H9 (cell line): ENCODE measurements around the gene DPYSL3. TPM values are rescaled to one million over a fixed set of nuclear protein-coding genes. Genes with fewer than 3 reads are reported as not detected.
A peak's percentile ranks its signal among the peaks of the same experiment; 100 is the strongest.

Source experiments
- DNase-seq: peaks from one replicate; pipeline ENCODE4 v3.0.0-alpha.2; 2017
- H2AFZ ChIP-seq: one replicate; pipeline ENCODE4 v1.6.1; 2013; ENCODE audit warnings: mild to moderate bottlenecking, low read length, control low read depth, moderate library complexity
- H2AK5ac ChIP-seq: 2 replicates; pipeline ENCODE4 v1.6.1; 2013; ENCODE audit warnings: low read length, control low read depth, mixed read lengths; ENCODE audit not compliant: insufficient read length
- H2BK120ac ChIP-seq: one replicate; pipeline ENCODE4 v1.6.1; 2013; ENCODE audit warnings: low read depth, mild to moderate bottlenecking, low read length, control low read depth, inconsistent platforms; ENCODE audit not compliant: poor library complexity, severe bottlenecking
- H2BK12ac ChIP-seq: 2 replicates; pipeline ENCODE4 v1.6.1; 2013; ENCODE audit warnings: low read length, control low read depth, mixed read lengths, low read depth; ENCODE audit not compliant: insufficient read length
- H2BK15ac ChIP-seq: 2 replicates; pipeline ENCODE4 v1.6.1; 2013; ENCODE audit warnings: low read depth, low read length, control low read depth
- H2BK20ac ChIP-seq: one replicate; pipeline ENCODE4 v1.6.1; 2013; ENCODE audit warnings: low read depth, mild to moderate bottlenecking, low read length, control low read depth, inconsistent platforms; ENCODE audit not compliant: poor library complexity, severe bottlenecking
- H2BK5ac ChIP-seq: 2 replicates; pipeline ENCODE4 v1.6.1; 2013; ENCODE audit warnings: low read length, control low read depth, mixed read lengths; ENCODE audit not compliant: insufficient read length
- H3K14ac ChIP-seq: 2 replicates; pipeline ENCODE4 v1.6.1; 2013; ENCODE audit warnings: low read length, control low read depth; ENCODE audit not compliant: insufficient read depth
- H3K18ac ChIP-seq: 2 replicates; pipeline ENCODE4 v1.6.1; 2013; ENCODE audit warnings: low read depth, mild to moderate bottlenecking, mixed read lengths, low read length, control low read depth; ENCODE audit not compliant: insufficient read length
- H3K23ac ChIP-seq: 2 replicates; pipeline ENCODE4 v1.6.1; 2013; ENCODE audit warnings: low read length, control low read depth, mixed read lengths, low read depth; ENCODE audit not compliant: insufficient read length
- H3K23me2 ChIP-seq: 2 replicates; pipeline ENCODE4 v1.6.1; 2013; ENCODE audit warnings: low read depth, mild to moderate bottlenecking, mixed read lengths, low read length, control low read depth; ENCODE audit not compliant: insufficient read length, poor library complexity, severe bottlenecking
- H3K27ac ChIP-seq: 2 replicates; pipeline ENCODE4 v1.5.1; 2013; ENCODE audit warnings: low read length, control low read depth, mixed read lengths, low read depth; ENCODE audit not compliant: insufficient read length
- H3K27me3 ChIP-seq: 2 replicates; pipeline ENCODE4 v1.6.1; 2013; ENCODE audit warnings: low read length, control low read depth, inconsistent platforms; ENCODE audit not compliant: insufficient read depth
- H3K4ac ChIP-seq: 2 replicates; pipeline ENCODE4 v1.6.1; 2013; ENCODE audit warnings: low read depth, mild to moderate bottlenecking, control low read depth, inconsistent platforms, low read length, moderate library complexity
- H3K4me1 ChIP-seq: 2 replicates; pipeline ENCODE4 v1.6.1; 2013; ENCODE audit warnings: low read length, control low read depth, inconsistent platforms; ENCODE audit not compliant: insufficient read depth
- H3K4me2 ChIP-seq: 2 replicates; pipeline ENCODE4 v1.6.1; 2013; ENCODE audit warnings: low read length, control low read depth, mixed read lengths; ENCODE audit not compliant: insufficient read length, insufficient read depth
- H3K56ac ChIP-seq: 2 replicates; pipeline ENCODE4 v1.6.1; 2013; ENCODE audit warnings: low read depth, mild to moderate bottlenecking, mixed read lengths, low read length, control low read depth; ENCODE audit not compliant: insufficient read length
- H3K79me1 ChIP-seq: 2 replicates; pipeline ENCODE4 v1.6.1; 2013; ENCODE audit warnings: low read depth, mild to moderate bottlenecking, moderate library complexity, low read length, control low read depth, inconsistent platforms; ENCODE audit not compliant: insufficient read depth, poor library complexity, severe bottlenecking
- H3K79me2 ChIP-seq: 2 replicates; pipeline ENCODE4 v1.6.1; 2013; ENCODE audit warnings: low read length, control low read depth, inconsistent platforms; ENCODE audit not compliant: insufficient read depth
- H3K9ac ChIP-seq: 2 replicates; pipeline ENCODE4 v1.6.1; 2013; ENCODE audit warnings: low read length, control low read depth, mixed read lengths; ENCODE audit not compliant: insufficient read length; ENCODE audit errors: extremely low read depth
- H3K9me3 ChIP-seq: one replicate; pipeline ENCODE4 v1.6.1; 2013; ENCODE audit warnings: low read depth, low read length, inconsistent platforms; ENCODE audit not compliant: control insufficient read depth
- H3T11ph ChIP-seq: one replicate; pipeline ENCODE4 v1.6.1; 2013; ENCODE audit warnings: mild to moderate bottlenecking, low read length, control low read depth, inconsistent platforms
- H4K20me1 ChIP-seq: one replicate; pipeline ENCODE4 v1.6.1; 2013; ENCODE audit not compliant: control insufficient read depth, insufficient read length, insufficient read depth
- H4K5ac ChIP-seq: 2 replicates; pipeline ENCODE4 v1.6.1; 2013; ENCODE audit warnings: low read depth, mild to moderate bottlenecking, mixed read lengths, low read length, control low read depth; ENCODE audit not compliant: insufficient read length
- H4K8ac ChIP-seq: replicated peaks from 2 replicates; pipeline ENCODE4 v1.6.1; 2013; ENCODE audit warnings: low read length, control low read depth, mixed read lengths, low read depth; ENCODE audit not compliant: insufficient read length
- H4K91ac ChIP-seq: 2 replicates; pipeline ENCODE4 v1.6.1; 2013; ENCODE audit warnings: low read depth, mild to moderate bottlenecking, moderate library complexity, mixed read lengths, low read length, control low read depth; ENCODE audit not compliant: insufficient read length
- H3K27ac Mint-ChIP-seq, 3 experiments: 2 replicates in 2 of 3; 3 replicates in 1 of 3; pipeline ENCODE4 v1.8.0; 2020 to 2021; ENCODE audit warnings: mixed read lengths in 3 of 3, mild to moderate bottlenecking in 1 of 3, moderate library complexity in 1 of 3
- H3K27me3 Mint-ChIP-seq: 2 replicates; pipeline ENCODE4 v1.8.0; 2021; ENCODE audit warnings: low read depth, mild to moderate bottlenecking, moderate library complexity, mixed read lengths
- H3K36me3 Mint-ChIP-seq, 3 experiments: 2 replicates in 2 of 3; 3 replicates in 1 of 3; pipeline ENCODE4 v1.8.0; 2020 to 2021; ENCODE audit warnings: low read depth in 3 of 3, mixed read lengths in 3 of 3; ENCODE audit not compliant: insufficient read depth in 1 of 3
- H3K4me1 Mint-ChIP-seq, 2 experiments: 2 replicates each; pipeline ENCODE4 v1.8.0; 2020; ENCODE audit warnings: mixed read lengths in 2 of 2
- H3K4me3 Mint-ChIP-seq, 2 experiments: 2 replicates in 1 of 2; 3 replicates in 1 of 2; pipeline ENCODE4 v1.8.0; 2020 to 2021; ENCODE audit warnings: mild to moderate bottlenecking in 2 of 2, mixed read lengths in 2 of 2, moderate library complexity in 1 of 2
- H3K9me3 Mint-ChIP-seq, 2 experiments: 2 replicates in 1 of 2; 3 replicates in 1 of 2; pipeline ENCODE4 v1.8.0; 2020; ENCODE audit warnings: mild to moderate bottlenecking in 2 of 2, mixed read lengths in 2 of 2, moderate library complexity in 1 of 2
- CTCF ChIP-seq: fragments of 200-600 bp; sonication (generic); conservative IDR thresholded peaks from 3 replicates; pipeline ENCODE4 v1.8.0; 2021; ENCODE audit warnings: antibody characterized with exemption, mild to moderate bottlenecking
- WGBS: extraction: QIAGEN DNeasy Blood & Tissue Kit; methylation state at CpG from one replicate; pipeline ENCODE4 v1.1.7; 2013; ENCODE audit warnings: missing lambda C conversion rate, low lambda C conversion rate, mixed read lengths; ENCODE audit not compliant: insufficient read length; ENCODE audit errors: extremely low coverage; 5-methylcytosine and 5-hydroxymethylcytosine counted together
- total RNA-seq: library from RNA; stranded (reverse); gene quantifications from 2 replicates; pipeline ENCODE4 v1.2.1, GENCODE V29; 2021

DPYSL3 gene
- total RNA-seq, 1 experiment from 2014 or later: 515 TPM

GRCh38 chr5:147510885-147511284 lies 1.0 kb upstream of the DPYSL3 start:
- Mint-ChIP-seq H3K4me3 (peak overlapping the region in 1 of 2 experiments; percentile 97; a peak in 4 of 5 replicates), H3K36me3 (peaks cover 2 to 12% (median 4%) of the 10 kb centered on the region in 3 experiments; a peak in 6 of 7 replicates), H3K27ac (no peak overlapping the region), H3K9me3 (peaks cover 0 to 4% of the 10 kb centered on the region in 2 experiments; a peak in 1 of 5 replicates), H3K27me3 (peaks cover 24% of the 10 kb centered on the region), H3K4me1 (peaks cover 22 to 38% of the 10 kb centered on the region in 2 experiments)
- no peak overlapping the region for H3K23ac ChIP-seq
- peaks cover 16% of the 10 kb centered on the region for H3K23me2 ChIP-seq
- H4K20me1 ChIP-seq: peaks cover 2% of the 10 kb centered on the region
- H3K4me1 ChIP-seq: no peaks in the 10 kb centered on the region; the same call in 1 of the 2 replicates
- no peak overlapping the region for H4K91ac ChIP-seq
- peaks cover 7% of the 10 kb centered on the region; the same call in 1 of the 2 replicates for H3K27me3 ChIP-seq
- no peak overlapping the region for H3K14ac ChIP-seq
- no peak overlapping the region for H2BK15ac ChIP-seq
- H3T11ph ChIP-seq: no peak overlapping the region
- H3K4me2 ChIP-seq: no peak overlapping the region
- no peak for TF ChIP-seq CTCF
- no peak overlapping the region for H3K27ac ChIP-seq
- H4K5ac ChIP-seq: no peak overlapping the region
- no peak overlapping the region for H2AFZ ChIP-seq
- H3K9me3 ChIP-seq: no peaks in the 10 kb centered on the region
- no peak overlapping the region for H2BK20ac ChIP-seq
- 100% methylated on average over 4 of the region's 7 CpGs for WGBS
- no peak for DNase-seq
- H3K79me1 ChIP-seq: no peaks in the 10 kb centered on the region
- H4K8ac ChIP-seq: no peak overlapping the region
- H2BK120ac ChIP-seq: no peak overlapping the region
- H3K18ac ChIP-seq: no peak overlapping the region
- no peak overlapping the region for H3K9ac ChIP-seq
- H2BK12ac ChIP-seq: no peak overlapping the region
- H3K4ac ChIP-seq: no peak overlapping the region
- no peak overlapping the region for H2AK5ac ChIP-seq
- no peak overlapping the region for H3K56ac ChIP-seq
- no peak overlapping the region for H2BK5ac ChIP-seq
- H3K79me2 ChIP-seq: peaks cover 9% of the 10 kb centered on the region; the same call in 1 of the 2 replicates
